HG02623 (cell line): ENCODE measurements around the gene BRK1.
"Not testable (repeated sequence)": the region's sequence is repeated elsewhere in the genome, so short reads cannot be mapped to it uniquely, and the experiment has no call there.

Source experiments
- ATAC-seq: cut with Tn5 transposase; IDR thresholded peaks from one replicate; pipeline ENCODE4 v1.9.1; 2021; ENCODE audit warnings: moderate library complexity; ENCODE audit not compliant: unreplicated experiment

Gene BRK1

GRCh38 chr3:10176150-10176549, 60.7 kb downstream of the BRK1 start:
- ATAC-seq = not testable (repeated sequence)
